GM12878 (cell line): ENCODE results near the gene VAC14. TPM values are rescaled to one million over a fixed set of nuclear protein-coding genes. Genes with fewer than 3 reads are reported as not detected.

Experiments used
- ATAC-seq: fragments of 200-7000 bp; cut with Tn5 transposase; 3 replicates; pipeline ENCODE4 v1.9.1; 2020; ENCODE audit warnings: mild to moderate bottlenecking, moderate library complexity
- BruUV-seq: library from RNA; stranded (reverse); fragments of 400-500 nt; replicated peaks from 2 replicates; lab custom pipeline; 2021; lab: Mats Ljungman, UMichigan
- CTCF ChIA-PET: fragments of 300-600 bp; sonication (Branson Sonifier 250); formaldehyde crosslinking; extraction: SDS; loops from one replicate; lab custom pipeline; 2021; ENCODE audit warnings: inconsistent platforms; lab: Yijun Ruan, JAX
- POLR2A ChIA-PET: fragments of 350-600 bp; formaldehyde crosslinking; extraction: SDS; loops from one replicate; lab custom pipeline; 2021; ENCODE audit warnings: inconsistent platforms; lab: Charles Lee
- RAD21 ChIA-PET: fragments of 300-600 bp; sonication (Branson Sonifier 250); formaldehyde crosslinking; loops from one replicate; lab custom pipeline; 2023; ENCODE audit warnings: antibody characterized with exemption; ENCODE audit not compliant: unreplicated experiment; lab: Charles Lee
- SMC1A ChIA-PET: fragments of 300-600 bp; sonication (Branson Sonifier 250); formaldehyde crosslinking; loops from one replicate; lab custom pipeline; 2023; ENCODE audit not compliant: unreplicated experiment, uncharacterized antibody; lab: Charles Lee
- DNase-seq: peaks from one replicate; pipeline ENCODE4 v3.0.0-alpha.2; 2011; ENCODE audit warnings: low read depth, low spot score
- FAIRE-seq: peaks from 3 replicates; lab custom pipeline; 2011; peaks lifted over from hg19 to GRCh38; lab: Jason Lieb, UNC
- H2AFZ ChIP-seq: 2 replicates; pipeline ENCODE4 v1.6.0; 2011; ENCODE audit warnings: low read depth, low read length, control low read depth; ENCODE audit not compliant: control insufficient read depth
- H3K27ac ChIP-seq: 2 replicates; pipeline ENCODE4 v1.5.1; 2011; ENCODE audit warnings: control low read depth; ENCODE audit not compliant: control insufficient read depth, insufficient read depth
- H3K27me3 ChIP-seq, 2 experiments: replicated peaks in 1 of 2; 2 replicates each; pipeline versions ENCODE4 v1.6.0 to v1.6.1; 2011; ENCODE audit warnings: low read length in 1 of 2; ENCODE audit not compliant: control insufficient read depth in 2 of 2, insufficient read depth in 2 of 2
- H3K36me3 ChIP-seq, 2 experiments: 2 replicates each; pipeline ENCODE4 v1.5.1; 2011; ENCODE audit warnings: low read length in 1 of 2; ENCODE audit not compliant: control insufficient read depth in 2 of 2, insufficient read depth in 2 of 2
- H3K4me1 ChIP-seq: 2 replicates; pipeline ENCODE4 v1.6.1; 2011; ENCODE audit warnings: mild to moderate bottlenecking, low read length, moderate library complexity, mixed read lengths; ENCODE audit not compliant: control insufficient read depth, insufficient read depth
- H3K4me2 ChIP-seq: 2 replicates; pipeline ENCODE4 v1.6.0; 2011; ENCODE audit warnings: control low read depth; ENCODE audit not compliant: control insufficient read depth, insufficient read depth
- H3K4me3 ChIP-seq: fragments of 200-600 bp; sonication (generic); 2 replicates; pipeline ENCODE4 v1.5.1; 2016
- H3K79me2 ChIP-seq: 2 replicates; pipeline ENCODE4 v1.6.0; 2011; ENCODE audit warnings: low read length; ENCODE audit not compliant: control insufficient read depth, insufficient read depth
- H3K9ac ChIP-seq: 2 replicates; pipeline ENCODE4 v1.8.0; 2011; ENCODE audit warnings: low read length, control low read depth, mixed read lengths; ENCODE audit not compliant: control insufficient read depth, insufficient read depth
- H3K9me3 ChIP-seq: replicated peaks from 3 replicates; pipeline ENCODE4 v1.5.1; 2011; ENCODE audit warnings: mild to moderate bottlenecking, low read length; ENCODE audit not compliant: control insufficient read depth, insufficient read depth
- H4K20me1 ChIP-seq: 2 replicates; pipeline ENCODE4 v1.6.0; 2011; ENCODE audit not compliant: control insufficient read depth, insufficient read depth
- ASH2L ChIP-seq: fragments of 300-600, 200-600 bp; sonication (generic); IDR thresholded peaks from 2 replicates; pipeline ENCODE4 v1.6.1; 2017; ENCODE audit warnings: low read depth, mild to moderate bottlenecking, borderline replicate concordance
- BRCA1 ChIP-seq: IDR thresholded peaks from 2 replicates; pipeline ENCODE4 v1.6.1; 2011; ENCODE audit warnings: low read depth, low read length, improper control_type of control experiment
- CEBPB ChIP-seq, 2 experiments: fragments of 150-350 bp in 1 of 2; IDR thresholded peaks; 2 replicates each; pipeline ENCODE4 v1.6.1; 2012 to 2014; ENCODE audit warnings: low read depth in 2 of 2, low read length in 2 of 2, borderline replicate concordance in 1 of 2, inconsistent platforms in 1 of 2
- MEF2A ChIP-seq: IDR thresholded peaks from 2 replicates; pipeline ENCODE4 v1.6.1; 2011; ENCODE audit warnings: low read depth, mild to moderate bottlenecking, low read length, moderate library complexity; ENCODE audit not compliant: insufficient read depth
- MXI1 ChIP-seq: fragments of 150-350 bp; IDR thresholded peaks from 2 replicates; pipeline ENCODE4 v1.6.1; 2011; ENCODE audit warnings: low read depth, mild to moderate bottlenecking, inconsistent platforms, low read length, improper control_type of control experiment
- MYC ChIP-seq: IDR thresholded peaks from 2 replicates; pipeline ENCODE4 v1.6.1; 2011; ENCODE audit warnings: mild to moderate bottlenecking, low read length, moderate library complexity, inconsistent platforms; ENCODE audit not compliant: insufficient read depth, insufficient replicate concordance, insufficient read length, severe bottlenecking
- NR2C1 ChIP-seq: fragments of 450-650 bp; IDR thresholded peaks from 2 replicates; pipeline ENCODE4 v1.6.1; 2017; ENCODE audit warnings: antibody characterized with exemption, mild to moderate bottlenecking, moderate library complexity
- NR2C2 ChIP-seq: IDR thresholded peaks from 2 replicates; pipeline ENCODE4 v1.6.1; 2011; ENCODE audit warnings: borderline replicate concordance, low read depth; ENCODE audit not compliant: control insufficient read depth, insufficient read length
- RUNX3 ChIP-seq: IDR thresholded peaks from 2 replicates; pipeline ENCODE4 v1.6.1; 2012; ENCODE audit warnings: low read length, inconsistent platforms
- SMARCA5 ChIP-seq: fragments of 450-650 bp; IDR thresholded peaks from 2 replicates; pipeline ENCODE4 v1.6.1; 2017; ENCODE audit warnings: mild to moderate bottlenecking
- SMC3 ChIP-seq: IDR thresholded peaks from 2 replicates; pipeline ENCODE4 v1.6.1; 2011; ENCODE audit warnings: low read length, improper control_type of control experiment, borderline replicate concordance
- SUZ12 ChIP-seq: fragments of 200-600 bp; sonication (generic); IDR thresholded peaks from one replicate; pipeline ENCODE4 v1.6.1; 2018; ENCODE audit warnings: antibody characterized with exemption, mild to moderate bottlenecking; ENCODE audit not compliant: unreplicated experiment
- WGBS: methylation state at CpG from one replicate; pipeline ENCODE4 v1.1.6; 2016; ENCODE audit warnings: low lambda C conversion rate; ENCODE audit not compliant: insufficient replicate concordance, insufficient coverage; ENCODE audit errors: missing lambda C conversion rate; 5-methylcytosine and 5-hydroxymethylcytosine counted together
- in situ Hi-C: fragments of 300-500 bp; cut with MboI; formaldehyde crosslinking; loops from 9 replicates; pipeline ENCODE4 v1.14.3; 2018; ENCODE audit warnings: mixed read lengths
- intact Hi-C: fragments of 100-400 bp; cut with micrococcal nuclease; formaldehyde crosslinking; loops from one replicate; pipeline ENCODE4 v1.14.2; 2022; ENCODE audit not compliant: unreplicated experiment
- polyA plus RNA-seq, 11 experiments: library from polyadenylated mRNA; depleted of rRNA in 4 of 11; unstranded in 6 of 11; stranded (reverse) in 5 of 11; fragments of >200 nt; fragmentation: Nextera tagmentation in 4 of 11; fragmentation: Illumina TruSeq in 1 of 11; extraction: Ambion mirVana in 4 of 11; extraction: Trizol in 1 of 11; gene quantifications; 1 replicate in 1 of 11; 2 replicates in 10 of 11; pipeline versions ENCODE4 v1.2.1 to v1.2.3, GENCODE V29; 2011 to 2016; ENCODE audit warnings: inconsistent platforms in 2 of 11, missing spikeins in 2 of 11, low read depth in 1 of 11
- total RNA-seq, 4 experiments: library from RNA; depleted of rRNA in 3 of 4; stranded (reverse); fragments of >200 nt in 3 of 4; fragmentation: Illumina TruSeq in 1 of 4; extraction: Trizol in 1 of 4; gene quantifications; 2 replicates each; pipeline versions ENCODE4 v1.2.1 to v1.2.3, GENCODE V29; 2013 to 2021
- TF ChIP-seq, protein P1 (sequence below): IDR thresholded peaks from 2 replicates; pipeline ENCODE4 v1.6.1; 2012; ENCODE audit warnings: low read depth, low read length, improper control_type of control experiment
- TF ChIP-seq, protein P2 (sequence below): fragments of 450-650 bp; IDR thresholded peaks from 2 replicates; pipeline ENCODE4 v1.6.1; 2018; ENCODE audit warnings: mild to moderate bottlenecking, low read depth, moderate library complexity; ENCODE audit not compliant: partially characterized antibody

VAC14 gene
- total and polyA plus RNA-seq, 10 of the 15 experiments (the other 5 are each of a cell fraction or from before 2014, with no cell fraction given), result 1.3 to 45.5 (median 25.5) TPM

DNA sequence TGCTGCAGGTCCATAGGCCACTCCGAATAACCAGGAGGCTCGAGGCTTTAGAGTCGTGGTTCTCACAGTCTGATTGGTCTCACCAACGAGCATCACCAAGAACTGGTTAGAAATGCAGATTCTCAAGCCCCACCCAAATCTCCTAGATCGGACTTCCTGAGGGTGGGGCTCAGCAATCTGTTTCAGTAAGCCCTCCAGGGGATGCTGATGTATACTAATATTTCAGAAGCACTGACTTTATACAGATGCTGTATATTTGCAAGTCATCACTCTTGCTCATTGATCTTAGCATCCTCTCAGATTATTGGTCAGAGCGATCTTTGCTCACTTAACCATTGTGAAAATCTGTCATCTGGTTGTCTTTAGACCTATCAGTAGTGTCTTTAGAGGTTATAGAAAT lies 4.4 kb upstream of the VAC14 start:
- ChIA-PET CTCF (no interaction called here), SMC1A (no interaction called here), POLR2A (no interaction called here), RAD21 (no interaction called here)
- Histone ChIP-seq H3K4me1 (no peaks in the 10 kb centered on the region; the same call in 1 of the 2 replicates), H3K27ac (no peak overlapping the region), H2AFZ (no peak overlapping the region), H3K27me3 (no peaks in the 10 kb centered on the region), H3K79me2 (peaks cover 6% of the 10 kb centered on the region), H3K4me3 (no peak overlapping the region), H3K36me3 (no peaks in the 10 kb centered on the region), H3K9me3 (peaks cover 2% of the 10 kb centered on the region; the same call in 1 of the 3 replicates), H3K9ac (no peak overlapping the region), H4K20me1 (no peaks in the 10 kb centered on the region), H3K4me2 (no peak overlapping the region)
- FAIRE-seq, result no peak
- 25% methylated on average over 6 of the region's 6 CpGs for WGBS
- no peak for DNase-seq
- intact Hi-C loops, result no loop called here
- no TSS peak for BruUV-seq
- TF ChIP-seq MEF2A, result no peak
- no peak for TF ChIP-seq BRCA1
- no peak for TF ChIP-seq SMARCA5
- TF ChIP-seq, protein P1, sequence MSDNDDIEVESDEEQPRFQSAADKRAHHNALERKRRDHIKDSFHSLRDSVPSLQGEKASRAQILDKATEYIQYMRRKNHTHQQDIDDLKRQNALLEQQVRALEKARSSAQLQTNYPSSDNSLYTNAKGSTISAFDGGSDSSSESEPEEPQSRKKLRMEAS, result no peak
- no peak for TF ChIP-seq CEBPB (IDR thresholded peaks at IDR 0.05; ENCODE audit: borderline replicate concordance in 1 of 2, low read depth in 2 of 2, low read length in 2 of 2)
- no peak for TF ChIP-seq SMC3
- TF ChIP-seq MYC, result no peak
- no peak for TF ChIP-seq SUZ12
- no peak for TF ChIP-seq RUNX3
- no peak for TF ChIP-seq NR2C2
- no peak for TF ChIP-seq NR2C1
- no peak for TF ChIP-seq ASH2L
- TF ChIP-seq, protein P2, sequence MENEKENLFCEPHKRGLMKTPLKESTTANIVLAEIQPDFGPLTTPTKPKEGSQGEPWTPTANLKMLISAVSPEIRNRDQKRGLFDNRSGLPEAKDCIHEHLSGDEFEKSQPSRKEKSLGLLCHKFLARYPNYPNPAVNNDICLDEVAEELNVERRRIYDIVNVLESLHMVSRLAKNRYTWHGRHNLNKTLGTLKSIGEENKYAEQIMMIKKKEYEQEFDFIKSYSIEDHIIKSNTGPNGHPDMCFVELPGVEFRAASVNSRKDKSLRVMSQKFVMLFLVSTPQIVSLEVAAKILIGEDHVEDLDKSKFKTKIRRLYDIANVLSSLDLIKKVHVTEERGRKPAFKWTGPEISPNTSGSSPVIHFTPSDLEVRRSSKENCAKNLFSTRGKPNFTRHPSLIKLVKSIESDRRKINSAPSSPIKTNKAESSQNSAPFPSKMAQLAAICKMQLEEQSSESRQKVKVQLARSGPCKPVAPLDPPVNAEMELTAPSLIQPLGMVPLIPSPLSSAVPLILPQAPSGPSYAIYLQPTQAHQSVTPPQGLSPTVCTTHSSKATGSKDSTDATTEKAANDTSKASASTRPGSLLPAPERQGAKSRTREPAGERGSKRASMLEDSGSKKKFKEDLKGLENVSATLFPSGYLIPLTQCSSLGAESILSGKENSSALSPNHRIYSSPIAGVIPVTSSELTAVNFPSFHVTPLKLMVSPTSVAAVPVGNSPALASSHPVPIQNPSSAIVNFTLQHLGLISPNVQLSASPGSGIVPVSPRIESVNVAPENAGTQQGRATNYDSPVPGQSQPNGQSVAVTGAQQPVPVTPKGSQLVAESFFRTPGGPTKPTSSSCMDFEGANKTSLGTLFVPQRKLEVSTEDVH, result no peak
- no peak for TF ChIP-seq MXI1
- in situ Hi-C loops, result no loop called here
- no peak for ATAC-seq
